HepG2 (cell line): Measurements from ENCODE around the gene SOHLH2. TPM values are rescaled to one million over a fixed set of nuclear protein-coding genes. Genes with fewer than 3 reads are reported as not detected.

Experiments used
- ATAC-seq: fragments of 200-7000 bp; cut with Tn5 transposase; 3 replicates; pipeline ENCODE4 v1.9.1; 2020; ENCODE audit warnings: mild to moderate bottlenecking, moderate library complexity
- BruUV-seq: library from RNA; stranded (reverse); fragments of 400-500 nt; replicated peaks from 2 replicates; lab custom pipeline; 2021; lab: Mats Ljungman, UMichigan
- CTCF ChIA-PET: fragments of 300-600 bp; formaldehyde crosslinking; extraction: SDS; loops from one replicate; lab custom pipeline; 2021; ENCODE audit warnings: low total read pairs, inconsistent platforms, low intra/inter-chr PET ratio; lab: Yijun Ruan, JAX
- POLR2A ChIA-PET: fragments of 350-600 bp; sonication (Branson Sonifier 250); formaldehyde crosslinking; loops from one replicate; lab custom pipeline; 2020; ENCODE audit warnings: antibody characterized with exemption, inconsistent platforms; lab: Yijun Ruan, JAX
- DNase-seq: peaks from one replicate; pipeline ENCODE4 v3.0.0-alpha.2; 2015; ENCODE audit warnings: low spot score
- FAIRE-seq: peaks from 3 replicates; lab custom pipeline; 2011; peaks lifted over from hg19 to GRCh38; lab: Jason Lieb, UNC
- H2AFZ ChIP-seq: one replicate; pipeline ENCODE4 v1.6.1; 2011; ENCODE audit warnings: low read length, inconsistent platforms
- H3K27ac ChIP-seq: fragments of 300-600 bp; 3 replicates; pipeline ENCODE4 v1.8.0; 2011; ENCODE audit warnings: mixed run types, mild to moderate bottlenecking, mixed read lengths, low read length, inconsistent platforms; ENCODE audit not compliant: insufficient read depth; ENCODE audit errors: extremely low read length
- H3K27me3 ChIP-seq, 2 experiments: fragments of 200-600 bp in 1 of 2; 2 replicates in 1 of 2; 3 replicates in 1 of 2; pipeline versions ENCODE4 v1.6.0 to v1.8.0; 2011; ENCODE audit warnings: low read length in 2 of 2, mild to moderate bottlenecking in 2 of 2, moderate library complexity in 2 of 2, inconsistent platforms in 1 of 2; ENCODE audit not compliant: insufficient read depth in 2 of 2, control insufficient read depth in 1 of 2
- H3K36me3 ChIP-seq, 2 experiments: fragments of 200-600 bp in 1 of 2; replicated peaks in 1 of 2; 2 replicates in 1 of 2; 3 replicates in 1 of 2; pipeline versions ENCODE4 v1.5.1 to v1.8.0; 2011; ENCODE audit warnings: low read length in 2 of 2, inconsistent platforms in 1 of 2; ENCODE audit not compliant: insufficient read depth in 2 of 2, control insufficient read depth in 1 of 2
- H3K4me1 ChIP-seq: 2 replicates; pipeline ENCODE4 v1.5.1; 2012; ENCODE audit warnings: low read length, inconsistent platforms; ENCODE audit not compliant: insufficient read depth
- H3K4me2 ChIP-seq: 2 replicates; pipeline ENCODE4 v1.6.0; 2011; ENCODE audit warnings: low read depth, low read length, inconsistent platforms
- H3K4me3 ChIP-seq, 3 experiments: fragments of 200-600 bp in 1 of 3; sonication (generic), shearing (Covaris generic) in 1 of 3; replicated peaks in 1 of 3; 2 replicates each; pipeline ENCODE4 v1.5.1; 2011 to 2016; ENCODE audit warnings: low read length in 3 of 3, inconsistent platforms in 2 of 3, low read depth in 2 of 3, mild to moderate bottlenecking in 2 of 3, control low read depth in 1 of 3, mixed read lengths in 1 of 3; ENCODE audit not compliant: insufficient read depth in 1 of 3
- H3K79me2 ChIP-seq: one replicate; pipeline ENCODE4 v1.6.1; 2011; ENCODE audit warnings: low read length, inconsistent platforms; ENCODE audit not compliant: insufficient read depth
- H3K9ac ChIP-seq: 2 replicates; pipeline ENCODE4 v1.6.0; 2011; ENCODE audit warnings: mild to moderate bottlenecking, low read depth, low read length, inconsistent platforms; ENCODE audit not compliant: insufficient read depth
- H3K9me3 ChIP-seq: 2 replicates; pipeline ENCODE4 v1.5.1; 2012; ENCODE audit warnings: mild to moderate bottlenecking, low read length
- H4K20me1 ChIP-seq: 2 replicates; pipeline ENCODE4 v1.6.0; 2011; ENCODE audit warnings: inconsistent platforms, mild to moderate bottlenecking, low read length, moderate library complexity; ENCODE audit not compliant: insufficient read depth
- BATF2 ChIP-seq: sonication (generic); formaldehyde crosslinking; IDR thresholded peaks from 2 replicates; pipeline ENCODE4 v1.8.0; 2022; ENCODE audit warnings: mild to moderate bottlenecking, missing genetic modification reagents, moderate library complexity
- E2F1 ChIP-seq: sonication (generic); formaldehyde crosslinking; IDR thresholded peaks from 2 replicates; pipeline ENCODE4 v1.5.0; 2020; ENCODE audit warnings: missing genetic modification reagents
- EED ChIP-seq: sonication (generic); formaldehyde crosslinking; IDR thresholded peaks from 2 replicates; pipeline ENCODE4 v1.5.0; 2020; ENCODE audit warnings: mild to moderate bottlenecking, missing genetic modification reagents
- ELF1 ChIP-seq: sonication (generic); formaldehyde crosslinking; IDR thresholded peaks from 2 replicates; pipeline ENCODE4 v1.4.0; 2020; ENCODE audit warnings: missing genetic modification reagents
- KDM4B ChIP-seq: sonication (generic); formaldehyde crosslinking; IDR thresholded peaks from 2 replicates; pipeline ENCODE4 v1.4.0; 2020; ENCODE audit warnings: missing genetic modification reagents
- LCORL ChIP-seq, 2 experiments: fragments of 450-650 bp in 1 of 2; sonication (generic) in 1 of 2; formaldehyde crosslinking in 1 of 2; IDR thresholded peaks; 2 replicates each; pipeline versions ENCODE4 v1.5.0 to v1.6.1; 2017 to 2020; ENCODE audit warnings: antibody characterized with exemption in 1 of 2, missing genetic modification reagents in 1 of 2
- RAD21 ChIP-seq: fragments of 450-650 bp; formaldehyde crosslinking; IDR thresholded peaks from 2 replicates; pipeline ENCODE4 v1.5.0; 2020; ENCODE audit warnings: mild to moderate bottlenecking
- ZNF761 ChIP-seq: sonication (generic); formaldehyde crosslinking; conservative IDR thresholded peaks from 2 replicates; pipeline ENCODE4 v1.4.0; 2020; ENCODE audit warnings: mild to moderate bottlenecking, missing genetic modification reagents
- ZNF772 ChIP-seq: sonication (generic); formaldehyde crosslinking; IDR thresholded peaks from 2 replicates; pipeline ENCODE4 v1.5.0; 2020; ENCODE audit warnings: mild to moderate bottlenecking, missing genetic modification reagents
- ZNF839 ChIP-seq: sonication (generic); formaldehyde crosslinking; IDR thresholded peaks from 2 replicates; pipeline ENCODE4 v1.4.0; 2020; ENCODE audit warnings: missing genetic modification reagents, mild to moderate bottlenecking, borderline replicate concordance
- WGBS: methylation state at CpG from one replicate; pipeline ENCODE4 v1.1.6; 2017; ENCODE audit warnings: low lambda C conversion rate; 5-methylcytosine and 5-hydroxymethylcytosine counted together
- in situ Hi-C: cut with HindIII; loops from 2 replicates; pipeline ENCODE4 v1.10.0; 2017; ENCODE audit warnings: low pct_unique_long_range_greater_than_20kb; ENCODE audit not compliant: extremely low pct_ligation_motif_present
- intact Hi-C: fragments of 100-400 bp; cut with micrococcal nuclease; formaldehyde crosslinking; loops from one replicate; pipeline ENCODE4 v1.10.0; 2022; ENCODE audit not compliant: unreplicated experiment
- polyA plus RNA-seq, 8 experiments: library from polyadenylated mRNA; depleted of rRNA in 3 of 8; stranded (reverse) in 7 of 8; unstranded in 1 of 8; fragments of >200 nt; fragmentation: Illumina TruSeq in 4 of 8; extraction: Trizol in 4 of 8; gene quantifications; 2 replicates each; pipeline versions ENCODE4 v1.2.1 to v1.2.3, GENCODE V29; 2011 to 2016; ENCODE audit warnings: low read depth in 4 of 8, missing spikeins in 1 of 8, mixed read lengths in 1 of 8; ENCODE audit not compliant: insufficient read depth in 1 of 8
- total RNA-seq, 5 experiments: library from RNA; depleted of rRNA; stranded (reverse); fragments of >200 nt; fragmentation: Illumina TruSeq; extraction: Trizol; gene quantifications; 2 replicates each; pipeline ENCODE4 v1.2.3, GENCODE V29; 2016; ENCODE audit warnings: low read depth in 1 of 5

The SOHLH2 gene
- total and polyA plus RNA-seq, 2 of the 13 experiments (the other 11 are each of a cell fraction or from before 2014, with no cell fraction given) = not detected

- no peaks in the 10 kb centered on the region for H3K79me2 ChIP-seq
- POLR2A ChIA-PET = no interaction called here
- CTCF ChIA-PET = no interaction called here
- ATAC-seq (no peak), DNase-seq (no peak), FAIRE-seq (no peak)
- no peaks in the 10 kb centered on the region for H3K36me3 ChIP-seq
- H3K4me3 ChIP-seq = no peak overlapping the region
- intact Hi-C loops (no loop called here), in situ Hi-C loops (no loop called here)
- no peaks in the 10 kb centered on the region for H3K4me1 ChIP-seq
- H3K4me2 ChIP-seq = no peak overlapping the region
- 4% methylated on average over 1 of the region's 1 CpG for WGBS
- no TSS peak for BruUV-seq
- H3K27me3 ChIP-seq = no peaks in the 10 kb centered on the region; a peak in 1 of 5 replicates
- no peaks in the 10 kb centered on the region for H4K20me1 ChIP-seq
- H3K27ac ChIP-seq = no peak overlapping the region
- H3K9ac ChIP-seq = no peak overlapping the region
- TF ChIP-seq EED = no peak
- no peak for TF ChIP-seq ZNF839
- TF ChIP-seq RAD21 = no peak
- TF ChIP-seq ZNF772 (CRISPR knock-in tag) = no peak
- TF ChIP-seq E2F1 = no peak
- no peak for TF ChIP-seq ELF1 (CRISPR knock-in tag)
- no peak for TF ChIP-seq LCORL (IDR thresholded peaks at IDR 0.05)
- TF ChIP-seq LCORL (CRISPR knock-in tag; IDR thresholded peaks at IDR 0.05) = no peak
- TF ChIP-seq KDM4B (CRISPR knock-in tag) = no peak
- no peak for TF ChIP-seq BATF2 (CRISPR knock-in tag)
- no peak for TF ChIP-seq ZNF761 (CRISPR knock-in tag)
- H2AFZ ChIP-seq = no peak overlapping the region
- H3K9me3 ChIP-seq = no peaks in the 10 kb centered on the region
These were observed 21.1 kb downstream of the SOHLH2 start for GRCh38 chr13:36193151-36193855.
